K562 (cell line): ENCODE results near the gene KDM4C. TPM values are rescaled to one million over a fixed set of nuclear protein-coding genes. Genes with fewer than 3 reads are reported as not detected.

Experiments
- CBX2 ChIP-seq: fragments of 200-600 bp; sonication (generic); IDR thresholded peaks from one replicate; pipeline ENCODE4 v1.6.1; 2012; ENCODE audit warnings: mild to moderate bottlenecking, low read length, inconsistent platforms; ENCODE audit not compliant: insufficient read depth, poor library complexity, severe bottlenecking
- DIDO1 ChIP-seq: fragments of 450-650 bp; IDR thresholded peaks from 2 replicates; pipeline ENCODE4 v1.6.1; 2016; ENCODE audit warnings: low read depth, missing biosample characterization, missing genetic modification characterization
- EP400 ChIP-seq: fragments of 450-650 bp; IDR thresholded peaks from 2 replicates; pipeline ENCODE4 v1.6.1; 2017; ENCODE audit warnings: antibody characterized with exemption, mild to moderate bottlenecking, moderate library complexity
- FOXA3 ChIP-seq, 2 experiments: fragments of 450-650 bp in 1 of 2; sonication (generic) in 1 of 2; formaldehyde crosslinking; IDR thresholded peaks in 1 of 2; conservative IDR thresholded peaks in 1 of 2; 2 replicates each; pipeline versions ENCODE4 v1.4.0 to v1.8.0; 2020 to 2022; ENCODE audit warnings: mild to moderate bottlenecking in 2 of 2, missing genetic modification reagents in 1 of 2
- GTF2A2 ChIP-seq: IDR thresholded peaks from 2 replicates; pipeline ENCODE4 v1.6.1; 2016; ENCODE audit warnings: mild to moderate bottlenecking, missing genetic modification characterization, missing compliant biosample characterization
- PRPF4 ChIP-seq: fragments of 200-400 bp; formaldehyde crosslinking; IDR thresholded peaks from one replicate; pipeline ENCODE4 v1.6.1; 2017; ENCODE audit warnings: low read length, low read depth, mild to moderate bottlenecking; ENCODE audit not compliant: insufficient read depth, poor library complexity, severe bottlenecking
- RNF2 ChIP-seq: sonication (generic); IDR thresholded peaks from 2 replicates; pipeline ENCODE4 v1.6.1; 2016
- SMARCB1 ChIP-seq: IDR thresholded peaks from 2 replicates; pipeline ENCODE4 v1.6.1; 2011; ENCODE audit warnings: improper control_type of control experiment, low read depth; ENCODE audit not compliant: insufficient read length
- SNRNP70 ChIP-seq: fragments of 200-400 bp; formaldehyde crosslinking; optimal IDR thresholded peaks from 2 replicates; pipeline ENCODE3; 2017; ENCODE audit warnings: low read depth, low read length
- SRSF1 ChIP-seq: fragments of 200-400 bp; formaldehyde crosslinking; IDR thresholded peaks from 2 replicates; pipeline ENCODE4 v1.6.1; 2017; ENCODE audit warnings: mild to moderate bottlenecking, low read depth, low read length, moderate library complexity
- TAF15 ChIP-seq: fragments of 200-400 bp; formaldehyde crosslinking; IDR thresholded peaks from 2 replicates; pipeline ENCODE4 v1.6.1; 2017; ENCODE audit warnings: mild to moderate bottlenecking, low read depth, low read length, moderate library complexity
- YBX1 ChIP-seq: fragments of 450-650 bp; IDR thresholded peaks from 2 replicates; pipeline ENCODE4 v1.7.1; 2016; ENCODE audit warnings: mild to moderate bottlenecking
- ZBTB2 ChIP-seq: fragments of 450-650 bp; IDR thresholded peaks from 2 replicates; pipeline ENCODE4 v1.6.1; 2016; ENCODE audit warnings: antibody characterized with exemption
- ZKSCAN8 ChIP-seq: fragments of 200-800 bp; sonication (Bioruptor generic); IDR thresholded peaks from 2 replicates; pipeline ENCODE4 v1.6.1; 2016; ENCODE audit warnings: missing genetic modification characterization, missing compliant biosample characterization
- ZNF436 ChIP-seq: fragments of 250-450, 450-650 bp; sonication (Bioruptor Pico); formaldehyde crosslinking; IDR thresholded peaks from 2 replicates; pipeline ENCODE4 v1.7.0; 2020; ENCODE audit warnings: mild to moderate bottlenecking
- polyA plus RNA-seq, 8 experiments: library from polyadenylated mRNA; depleted of rRNA in 4 of 8; stranded (reverse) in 5 of 8; unstranded in 3 of 8; fragments of >200 nt; fragmentation: Nextera tagmentation in 2 of 8; fragmentation: Illumina TruSeq in 1 of 8; extraction: Ambion mirVana in 2 of 8; extraction: Trizol in 1 of 8; gene quantifications; 2 replicates each; pipeline versions ENCODE4 v1.2.1 to v1.2.3, GENCODE V29; 2011 to 2014; ENCODE audit warnings: inconsistent platforms in 1 of 8, missing spikeins in 1 of 8
- total RNA-seq, 7 experiments: library from RNA; depleted of rRNA in 6 of 7; stranded (reverse); fragments of >200 nt in 6 of 7; fragmentation: Illumina TruSeq in 2 of 7; extraction: Trizol in 2 of 7; gene quantifications; 2 replicates each; pipeline versions ENCODE4 v1.2.1 to v1.2.3, GENCODE V29; 2011 to 2021; ENCODE audit warnings: low replicate concordance in 1 of 7
- TF ChIP-seq, protein P1 (sequence below): fragments of 250-450 bp; sonication (Bioruptor Pico); IDR thresholded peaks from 2 replicates; pipeline ENCODE4 v1.8.0; 2021; ENCODE audit warnings: mild to moderate bottlenecking, moderate library complexity
- TF ChIP-seq, protein P2 (sequence below): fragments of 450-650 bp; IDR thresholded peaks from 2 replicates; pipeline ENCODE4 v1.6.1; 2017; ENCODE audit warnings: antibody characterized with exemption, mild to moderate bottlenecking
- TF ChIP-seq, protein P3 (sequence below): fragments of 450-650 bp; formaldehyde crosslinking; IDR thresholded peaks from 2 replicates; pipeline ENCODE4 v1.4.0; 2020; ENCODE audit warnings: mild to moderate bottlenecking, moderate library complexity
- TF ChIP-seq, protein P4 (sequence below): IDR thresholded peaks from 3 replicates; pipeline ENCODE4 v1.6.1; 2011; ENCODE audit warnings: borderline replicate concordance, mild to moderate bottlenecking; ENCODE audit not compliant: insufficient read length, insufficient read depth

Gene KDM4C
- total and polyA plus RNA-seq, 9 of the 15 experiments (the other 6 are each of a cell fraction or from before 2014, with no cell fraction given) = 5.4 to 17.0 (median 12.6) TPM

DNA sequence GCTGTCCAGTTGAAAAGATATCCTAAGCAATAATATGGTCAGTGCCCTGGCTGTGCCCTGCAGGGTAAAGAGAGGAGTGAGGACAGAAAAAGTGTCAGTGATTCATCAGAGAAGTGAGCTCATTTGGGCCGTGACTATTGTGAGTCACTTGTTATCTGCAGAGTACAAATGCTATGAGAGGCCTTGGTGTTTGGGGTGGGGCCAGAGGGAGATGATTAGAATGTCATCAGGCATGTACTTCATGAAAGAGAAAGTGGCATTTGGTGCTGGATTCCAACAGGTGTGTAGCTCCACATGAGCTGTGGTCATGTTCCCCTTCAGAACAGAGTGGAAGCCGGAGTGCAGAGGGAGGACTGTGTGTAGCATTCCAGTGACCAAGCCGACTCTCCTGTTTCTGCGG, 174.1 kb downstream of the KDM4C start (continued):
- TF ChIP-seq, protein P1, sequence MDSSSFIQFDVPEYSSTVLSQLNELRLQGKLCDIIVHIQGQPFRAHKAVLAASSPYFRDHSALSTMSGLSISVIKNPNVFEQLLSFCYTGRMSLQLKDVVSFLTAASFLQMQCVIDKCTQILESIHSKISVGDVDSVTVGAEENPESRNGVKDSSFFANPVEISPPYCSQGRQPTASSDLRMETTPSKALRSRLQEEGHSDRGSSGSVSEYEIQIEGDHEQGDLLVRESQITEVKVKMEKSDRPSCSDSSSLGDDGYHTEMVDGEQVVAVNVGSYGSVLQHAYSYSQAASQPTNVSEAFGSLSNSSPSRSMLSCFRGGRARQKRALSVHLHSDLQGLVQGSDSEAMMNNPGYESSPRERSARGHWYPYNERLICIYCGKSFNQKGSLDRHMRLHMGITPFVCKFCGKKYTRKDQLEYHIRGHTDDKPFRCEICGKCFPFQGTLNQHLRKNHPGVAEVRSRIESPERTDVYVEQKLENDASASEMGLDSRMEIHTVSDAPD (CRISPR knock-in tag) = no peak
- TF ChIP-seq RNF2 = no peak; the same call in 1 of the 2 replicates
- TF ChIP-seq, protein P2, sequence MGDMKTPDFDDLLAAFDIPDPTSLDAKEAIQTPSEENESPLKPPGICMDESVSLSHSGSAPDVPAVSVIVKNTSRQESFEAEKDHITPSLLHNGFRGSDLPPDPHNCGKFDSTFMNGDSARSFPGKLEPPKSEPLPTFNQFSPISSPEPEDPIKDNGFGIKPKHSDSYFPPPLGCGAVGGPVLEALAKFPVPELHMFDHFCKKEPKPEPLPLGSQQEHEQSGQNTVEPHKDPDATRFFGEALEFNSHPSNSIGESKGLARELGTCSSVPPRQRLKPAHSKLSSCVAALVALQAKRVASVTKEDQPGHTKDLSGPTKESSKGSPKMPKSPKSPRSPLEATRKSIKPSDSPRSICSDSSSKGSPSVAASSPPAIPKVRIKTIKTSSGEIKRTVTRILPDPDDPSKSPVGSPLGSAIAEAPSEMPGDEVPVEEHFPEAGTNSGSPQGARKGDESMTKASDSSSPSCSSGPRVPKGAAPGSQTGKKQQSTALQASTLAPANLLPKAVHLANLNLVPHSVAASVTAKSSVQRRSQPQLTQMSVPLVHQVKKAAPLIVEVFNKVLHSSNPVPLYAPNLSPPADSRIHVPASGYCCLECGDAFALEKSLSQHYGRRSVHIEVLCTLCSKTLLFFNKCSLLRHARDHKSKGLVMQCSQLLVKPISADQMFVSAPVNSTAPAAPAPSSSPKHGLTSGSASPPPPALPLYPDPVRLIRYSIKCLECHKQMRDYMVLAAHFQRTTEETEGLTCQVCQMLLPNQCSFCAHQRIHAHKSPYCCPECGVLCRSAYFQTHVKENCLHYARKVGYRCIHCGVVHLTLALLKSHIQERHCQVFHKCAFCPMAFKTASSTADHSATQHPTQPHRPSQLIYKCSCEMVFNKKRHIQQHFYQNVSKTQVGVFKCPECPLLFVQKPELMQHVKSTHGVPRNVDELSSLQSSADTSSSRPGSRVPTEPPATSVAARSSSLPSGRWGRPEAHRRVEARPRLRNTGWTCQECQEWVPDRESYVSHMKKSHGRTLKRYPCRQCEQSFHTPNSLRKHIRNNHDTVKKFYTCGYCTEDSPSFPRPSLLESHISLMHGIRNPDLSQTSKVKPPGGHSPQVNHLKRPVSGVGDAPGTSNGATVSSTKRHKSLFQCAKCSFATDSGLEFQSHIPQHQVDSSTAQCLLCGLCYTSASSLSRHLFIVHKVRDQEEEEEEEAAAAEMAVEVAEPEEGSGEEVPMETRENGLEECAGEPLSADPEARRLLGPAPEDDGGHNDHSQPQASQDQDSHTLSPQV = peak; percentile 65; the same call in 1 of the 2 replicates
- TF ChIP-seq YBX1 = no peak
- no peak for TF ChIP-seq ZKSCAN8 (CRISPR knock-in tag)
- TF ChIP-seq SNRNP70 = no peak
- TF ChIP-seq SMARCB1 = no peak
- TF ChIP-seq EP400 = 0 out of 2 replicates have a peak, but pooled peaks have one; percentile 41
- no peak for TF ChIP-seq CBX2
- no peak for TF ChIP-seq TAF15
- no peak for TF ChIP-seq GTF2A2 (tag)
- TF ChIP-seq, protein P3, sequence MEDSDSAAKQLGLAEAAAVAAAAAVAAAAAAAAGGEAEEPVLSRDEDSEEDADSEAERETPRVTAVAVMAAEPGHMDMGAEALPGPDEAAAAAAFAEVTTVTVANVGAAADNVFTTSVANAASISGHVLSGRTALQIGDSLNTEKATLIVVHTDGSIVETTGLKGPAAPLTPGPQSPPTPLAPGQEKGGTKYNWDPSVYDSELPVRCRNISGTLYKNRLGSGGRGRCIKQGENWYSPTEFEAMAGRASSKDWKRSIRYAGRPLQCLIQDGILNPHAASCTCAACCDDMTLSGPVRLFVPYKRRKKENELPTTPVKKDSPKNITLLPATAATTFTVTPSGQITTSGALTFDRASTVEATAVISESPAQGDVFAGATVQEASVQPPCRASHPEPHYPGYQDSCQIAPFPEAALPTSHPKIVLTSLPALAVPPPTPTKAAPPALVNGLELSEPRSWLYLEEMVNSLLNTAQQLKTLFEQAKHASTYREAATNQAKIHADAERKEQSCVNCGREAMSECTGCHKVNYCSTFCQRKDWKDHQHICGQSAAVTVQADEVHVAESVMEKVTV (CRISPR knock-in tag) = no peak
- no peak for TF ChIP-seq SRSF1
- TF ChIP-seq DIDO1 (tag) = no peak
- TF ChIP-seq ZNF436 (CRISPR knock-in tag) = no peak
- TF ChIP-seq FOXA3 (CRISPR knock-in tag; conservative IDR thresholded peaks at IDR 0.05 in 1 of 2, IDR thresholded peaks at IDR 0.05 in 1 of 2) = no peak
- no peak for TF ChIP-seq ZBTB2
- TF ChIP-seq, protein P4, sequence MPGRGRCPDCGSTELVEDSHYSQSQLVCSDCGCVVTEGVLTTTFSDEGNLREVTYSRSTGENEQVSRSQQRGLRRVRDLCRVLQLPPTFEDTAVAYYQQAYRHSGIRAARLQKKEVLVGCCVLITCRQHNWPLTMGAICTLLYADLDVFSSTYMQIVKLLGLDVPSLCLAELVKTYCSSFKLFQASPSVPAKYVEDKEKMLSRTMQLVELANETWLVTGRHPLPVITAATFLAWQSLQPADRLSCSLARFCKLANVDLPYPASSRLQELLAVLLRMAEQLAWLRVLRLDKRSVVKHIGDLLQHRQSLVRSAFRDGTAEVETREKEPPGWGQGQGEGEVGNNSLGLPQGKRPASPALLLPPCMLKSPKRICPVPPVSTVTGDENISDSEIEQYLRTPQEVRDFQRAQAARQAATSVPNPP = no peak
- TF ChIP-seq PRPF4 = no peak
